ENCODE measurements around the gene PLXNB1. TPM values are rescaled to one million over a fixed set of nuclear protein-coding genes. Genes with fewer than 3 reads are reported as not detected.
A peak's percentile ranks its signal among the peaks of the same experiment; 100 is the strongest.
"Not testable (repeated sequence)": the region's sequence is repeated elsewhere in the genome, so short reads cannot be mapped to it uniquely, and the experiment has no call there.

PLXNB1 gene
- total RNA-seq, 2 donors from 2014 or later, result 69.4 to 73.0 TPM

DNA sequence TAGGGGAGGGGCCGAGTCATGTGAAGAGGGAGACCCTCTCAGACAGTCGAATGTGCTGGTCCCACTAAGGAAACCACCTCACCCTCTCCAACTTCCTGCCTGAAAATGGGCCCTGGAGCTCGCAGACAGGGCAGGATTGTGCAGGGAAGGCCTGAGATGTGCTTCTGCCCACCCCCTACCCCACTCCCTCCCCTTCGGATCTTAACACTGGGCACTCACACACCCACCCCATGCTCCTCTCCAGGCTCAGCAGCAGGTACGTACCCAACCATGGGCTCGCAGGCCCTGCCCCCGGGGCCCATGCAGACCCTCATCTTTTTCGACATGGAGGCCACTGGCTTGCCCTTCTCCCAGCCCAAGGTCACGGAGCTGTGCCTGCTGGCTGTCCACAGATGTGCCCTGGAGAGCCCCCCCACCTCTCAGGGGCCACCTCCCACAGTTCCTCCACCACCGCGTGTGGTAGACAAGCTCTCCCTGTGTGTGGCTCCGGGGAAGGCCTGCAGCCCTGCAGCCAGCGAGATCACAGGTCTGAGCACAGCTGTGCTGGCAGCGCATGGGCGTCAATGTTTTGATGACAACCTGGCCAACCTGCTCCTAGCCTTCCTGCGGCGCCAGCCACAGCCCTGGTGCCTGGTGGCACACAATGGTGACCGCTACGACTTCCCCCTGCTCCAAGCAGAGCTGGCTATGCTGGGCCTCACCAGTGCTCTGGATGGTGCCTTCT is 36.7 kb upstream of the PLXNB1 start:
- DNase-seq (ENCODE audit: low spot score), result no peak
- H3K4me3 ChIP-seq, result peak overlapping the region; percentile 55 to 57
- H3K27ac ChIP-seq, result peak overlapping the region; percentile 96 to 98
- no peaks in the 10 kb centered on the region for H3K9me3 ChIP-seq
- peaks cover 0 to 68% of the 10 kb centered on the region in 2 donors for H3K4me1 ChIP-seq
- H3K27me3 ChIP-seq, result no peaks in the 10 kb centered on the region
- TF ChIP-seq CTCF (IDR thresholded peaks at IDR 0.05), result no peak
- peaks cover 32% of the 10 kb centered on the region for H3K36me3 ChIP-seq

GRCh38 chr3:48465531-48466378 is 35.9 kb upstream of the PLXNB1 start:
- DNase-seq (ENCODE audit: low spot score), result peak; percentile 100
- Histone ChIP-seq H3K4me3 (peak overlapping the region; percentile 55 to 57), H3K4me1 (peaks cover 0 to 62% of the 10 kb centered on the region in 2 donors), H3K27me3 (no peaks in the 10 kb centered on the region), H3K36me3 (peaks cover 39% of the 10 kb centered on the region), H3K9me3 (no peaks in the 10 kb centered on the region), H3K27ac (peak overlapping the region; percentile 96 to 98)
- TF ChIP-seq CTCF (IDR thresholded peaks at IDR 0.05), result peak; percentile 64 to 88

DNA sequence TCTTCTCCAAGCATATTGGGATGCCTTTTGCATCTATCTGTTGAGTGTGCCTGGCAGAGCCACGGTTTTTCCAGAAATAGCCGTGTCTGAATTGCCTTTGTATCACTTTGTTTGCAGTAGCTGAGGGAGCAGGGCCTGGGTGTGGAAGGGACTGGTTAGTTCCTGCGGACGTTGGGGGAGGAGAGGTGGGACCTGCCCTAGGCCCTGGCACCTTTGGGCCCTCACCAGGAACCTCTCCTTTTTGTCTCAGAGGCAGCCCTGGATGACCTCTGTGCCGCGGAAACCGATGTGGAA is 35.3 kb upstream of the PLXNB1 start:
- H3K4me3 ChIP-seq, result peak overlapping the region in 1 of 2 donors; percentile 57
- H3K4me1 ChIP-seq, result peaks cover 0 to 57% of the 10 kb centered on the region in 2 donors

DNA sequence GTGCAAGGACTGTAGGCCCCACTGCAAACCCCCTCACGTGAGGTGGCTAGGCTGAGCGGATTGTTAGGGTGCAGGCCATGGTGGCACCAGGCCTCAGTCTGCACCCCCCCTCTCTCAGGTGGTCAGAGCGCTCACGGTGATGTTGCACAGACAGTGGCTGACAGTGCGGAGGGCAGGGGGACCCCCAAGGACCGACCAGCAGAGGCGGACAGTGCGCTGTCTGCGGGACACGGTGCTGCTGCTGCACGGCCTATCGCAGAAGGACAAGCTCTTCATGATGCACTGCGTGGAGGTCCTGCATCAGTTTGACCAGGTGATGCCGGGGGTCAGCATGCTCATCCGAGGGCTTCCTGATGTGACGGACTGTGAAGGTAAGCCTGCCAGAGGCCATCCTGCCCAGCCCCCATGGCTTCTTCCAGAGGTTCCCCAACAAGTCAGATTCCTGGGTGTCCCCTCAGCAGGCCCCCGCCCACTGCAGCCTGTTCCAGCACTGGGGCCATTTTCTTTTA is 34.9 kb upstream of the PLXNB1 start:
- Histone ChIP-seq H3K27me3 (no peaks in the 10 kb centered on the region), H3K4me3 (no peak overlapping the region), H3K36me3 (peaks cover 49% of the 10 kb centered on the region), H3K27ac (peak overlapping the region; percentile 96 to 98), H3K9me3 (no peaks in the 10 kb centered on the region), H3K4me1 (peaks cover 0 to 52% of the 10 kb centered on the region in 2 donors)
- DNase-seq (ENCODE audit: low spot score), result no peak
- TF ChIP-seq CTCF (IDR thresholded peaks at IDR 0.05), result no peak

More for the DNA sequence above, 35.3 kb upstream of the PLXNB1 start:
- Histone ChIP-seq H3K27me3 (no peaks in the 10 kb centered on the region), H3K9me3 (no peaks in the 10 kb centered on the region), H3K36me3 (peaks cover 45% of the 10 kb centered on the region), H3K27ac (peak overlapping the region; percentile 96 to 98)
- DNase-seq (ENCODE audit: low spot score), result no peak
- no peak for TF ChIP-seq CTCF (IDR thresholded peaks at IDR 0.05)

DNA sequence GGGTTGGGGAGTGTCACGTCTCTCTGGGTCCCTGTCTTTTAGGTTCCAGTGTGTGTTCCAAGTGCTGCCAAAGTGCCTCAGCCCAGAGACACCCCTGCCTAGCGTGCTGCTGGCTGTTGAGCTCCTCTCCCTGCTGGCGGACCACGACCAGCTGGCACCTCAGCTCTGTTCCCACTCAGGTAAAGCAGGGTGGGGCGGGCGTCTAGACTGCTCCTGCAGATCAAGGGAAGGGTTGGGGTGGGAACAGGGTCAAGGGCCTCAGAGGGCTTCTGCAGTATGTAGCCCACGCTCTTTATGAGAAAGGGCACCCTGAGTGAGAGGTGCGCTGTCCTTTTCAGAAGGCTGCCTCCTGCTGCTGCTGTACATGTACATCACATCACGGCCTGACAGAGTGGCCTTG is 33.8 kb upstream of the PLXNB1 start:
- TF ChIP-seq CTCF (IDR thresholded peaks at IDR 0.05), result no peak
- DNase-seq (ENCODE audit: low spot score), result no peak
- Histone ChIP-seq H3K4me1 (peaks cover 0 to 42% of the 10 kb centered on the region in 2 donors), H3K36me3 (peaks cover 52% of the 10 kb centered on the region), H3K27me3 (no peaks in the 10 kb centered on the region), H3K27ac (no peak overlapping the region), H3K4me3 (no peak overlapping the region), H3K9me3 (no peaks in the 10 kb centered on the region)

- not testable (repeated sequence) for H3K9me3 ChIP-seq; H3K27ac ChIP-seq; H3K4me3 ChIP-seq; DNase-seq (ENCODE audit: low spot score); H3K27me3 ChIP-seq
- Histone ChIP-seq H3K36me3 (peaks cover 47% of the 10 kb centered on the region), H3K4me1 (peaks cover 0 to 22% of the 10 kb centered on the region in 2 donors)
Observed at GRCh38 chr3:48461767-48462166, 31.9 kb upstream of the PLXNB1 start.

Measured in right atrium auricular region (tissue), 2 donors.